Ishikawa (cell line): Measurements from ENCODE around the gene RAB44.

ENCODE experiments used
- CEBPB ChIP-seq: IDR thresholded peaks from 2 replicates; pipeline ENCODE4 v1.6.1; 2012
- CREB1 ChIP-seq: IDR thresholded peaks from 2 replicates; pipeline ENCODE4 v1.6.1; 2012; ENCODE audit warnings: low read depth
- EGR1 ChIP-seq: IDR thresholded peaks from 2 replicates; pipeline ENCODE4 v1.6.1; 2012
- EP300 ChIP-seq: IDR thresholded peaks from 2 replicates; pipeline ENCODE4 v1.6.1; 2012; ENCODE audit warnings: borderline replicate concordance
- FOXM1 ChIP-seq: IDR thresholded peaks from 2 replicates; pipeline ENCODE4 v1.6.1; 2012; ENCODE audit warnings: low read depth, borderline replicate concordance
- NFIC ChIP-seq: IDR thresholded peaks from 2 replicates; pipeline ENCODE4 v1.6.1; 2012
- RAD21 ChIP-seq: IDR thresholded peaks from 2 replicates; pipeline ENCODE4 v1.6.1; 2012; ENCODE audit warnings: low read depth
- TAF1 ChIP-seq: IDR thresholded peaks from 2 replicates; pipeline ENCODE4 v1.6.1; 2012; ENCODE audit warnings: low read depth, mild to moderate bottlenecking
- TCF12 ChIP-seq: IDR thresholded peaks from 2 replicates; pipeline ENCODE4 v1.6.1; 2012; ENCODE audit warnings: low read depth
- TEAD4 ChIP-seq: IDR thresholded peaks from 2 replicates; pipeline ENCODE4 v1.6.1; 2012
- YY1 ChIP-seq: IDR thresholded peaks from 2 replicates; pipeline ENCODE4 v1.6.1; 2012; ENCODE audit warnings: low read depth
- ZBTB7A ChIP-seq: IDR thresholded peaks from 2 replicates; pipeline ENCODE4 v1.6.1; 2012; ENCODE audit warnings: low read depth
- TF ChIP-seq, protein P1 (sequence below): IDR thresholded peaks from 2 replicates; pipeline ENCODE4 v1.6.1; 2012; ENCODE audit warnings: low read depth, mild to moderate bottlenecking
- TF ChIP-seq, protein P2 (sequence below): IDR thresholded peaks from 2 replicates; pipeline ENCODE4 v1.6.1; 2012
- TF ChIP-seq, protein P3 (sequence below): IDR thresholded peaks from 2 replicates; pipeline ENCODE4 v1.6.1; 2012

The RAB44 gene

DNA sequence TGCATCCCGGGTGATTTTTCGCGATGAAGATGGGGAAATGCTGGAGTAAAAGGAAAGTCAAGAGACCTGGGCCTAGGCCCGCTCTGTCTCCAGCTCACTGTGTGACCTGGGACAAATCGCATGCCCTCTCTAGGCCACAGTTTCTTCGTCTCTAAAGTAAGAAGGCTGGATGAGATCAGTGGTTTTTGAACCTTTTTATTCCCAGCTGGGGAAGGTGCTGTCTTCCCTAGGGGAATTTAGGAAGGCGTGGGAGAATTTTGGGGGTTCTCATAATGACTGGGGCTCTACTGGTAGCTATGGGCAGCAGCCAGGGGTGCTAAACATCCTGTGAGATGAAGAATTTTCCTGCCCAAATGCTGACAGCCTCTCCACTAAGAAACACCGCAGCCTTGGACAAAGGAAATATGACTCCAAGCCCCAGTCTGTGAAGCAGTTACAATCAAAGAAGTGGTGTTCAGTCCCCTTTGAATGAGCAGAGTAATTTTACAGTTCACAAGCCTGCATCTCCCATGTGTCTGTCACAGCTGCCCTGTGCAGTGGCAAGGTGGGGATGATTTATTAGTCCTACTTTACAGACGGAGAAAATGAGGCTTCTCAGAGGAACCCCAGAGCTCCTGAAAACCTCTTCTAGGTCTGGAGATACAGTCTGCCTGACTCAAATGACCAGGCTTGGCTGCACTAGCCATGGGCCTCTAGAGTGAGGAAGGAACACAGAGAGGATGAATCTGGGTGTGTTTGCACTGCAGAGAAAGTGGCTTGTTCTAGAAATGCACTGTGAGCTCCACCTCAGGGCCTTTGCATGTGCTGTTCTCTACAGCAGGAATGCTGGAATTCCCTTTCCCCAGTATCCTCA, 57.2 kb downstream of the RAB44 start:
- TF ChIP-seq, protein P1, sequence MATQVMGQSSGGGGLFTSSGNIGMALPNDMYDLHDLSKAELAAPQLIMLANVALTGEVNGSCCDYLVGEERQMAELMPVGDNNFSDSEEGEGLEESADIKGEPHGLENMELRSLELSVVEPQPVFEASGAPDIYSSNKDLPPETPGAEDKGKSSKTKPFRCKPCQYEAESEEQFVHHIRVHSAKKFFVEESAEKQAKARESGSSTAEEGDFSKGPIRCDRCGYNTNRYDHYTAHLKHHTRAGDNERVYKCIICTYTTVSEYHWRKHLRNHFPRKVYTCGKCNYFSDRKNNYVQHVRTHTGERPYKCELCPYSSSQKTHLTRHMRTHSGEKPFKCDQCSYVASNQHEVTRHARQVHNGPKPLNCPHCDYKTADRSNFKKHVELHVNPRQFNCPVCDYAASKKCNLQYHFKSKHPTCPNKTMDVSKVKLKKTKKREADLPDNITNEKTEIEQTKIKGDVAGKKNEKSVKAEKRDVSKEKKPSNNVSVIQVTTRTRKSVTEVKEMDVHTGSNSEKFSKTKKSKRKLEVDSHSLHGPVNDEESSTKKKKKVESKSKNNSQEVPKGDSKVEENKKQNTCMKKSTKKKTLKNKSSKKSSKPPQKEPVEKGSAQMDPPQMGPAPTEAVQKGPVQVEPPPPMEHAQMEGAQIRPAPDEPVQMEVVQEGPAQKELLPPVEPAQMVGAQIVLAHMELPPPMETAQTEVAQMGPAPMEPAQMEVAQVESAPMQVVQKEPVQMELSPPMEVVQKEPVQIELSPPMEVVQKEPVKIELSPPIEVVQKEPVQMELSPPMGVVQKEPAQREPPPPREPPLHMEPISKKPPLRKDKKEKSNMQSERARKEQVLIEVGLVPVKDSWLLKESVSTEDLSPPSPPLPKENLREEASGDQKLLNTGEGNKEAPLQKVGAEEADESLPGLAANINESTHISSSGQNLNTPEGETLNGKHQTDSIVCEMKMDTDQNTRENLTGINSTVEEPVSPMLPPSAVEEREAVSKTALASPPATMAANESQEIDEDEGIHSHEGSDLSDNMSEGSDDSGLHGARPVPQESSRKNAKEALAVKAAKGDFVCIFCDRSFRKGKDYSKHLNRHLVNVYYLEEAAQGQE, result no peak
- TF ChIP-seq NFIC (no peak), ZBTB7A (no peak), TAF1 (no peak), EGR1 (no peak), CEBPB (no peak), YY1 (no peak), EP300 (no peak), CREB1 (no peak), FOXM1 (no peak), TEAD4 (no peak), TCF12 (no peak), RAD21 (no peak)
- TF ChIP-seq, protein P2, sequence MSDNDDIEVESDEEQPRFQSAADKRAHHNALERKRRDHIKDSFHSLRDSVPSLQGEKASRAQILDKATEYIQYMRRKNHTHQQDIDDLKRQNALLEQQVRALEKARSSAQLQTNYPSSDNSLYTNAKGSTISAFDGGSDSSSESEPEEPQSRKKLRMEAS, result no peak
- TF ChIP-seq, protein P3, sequence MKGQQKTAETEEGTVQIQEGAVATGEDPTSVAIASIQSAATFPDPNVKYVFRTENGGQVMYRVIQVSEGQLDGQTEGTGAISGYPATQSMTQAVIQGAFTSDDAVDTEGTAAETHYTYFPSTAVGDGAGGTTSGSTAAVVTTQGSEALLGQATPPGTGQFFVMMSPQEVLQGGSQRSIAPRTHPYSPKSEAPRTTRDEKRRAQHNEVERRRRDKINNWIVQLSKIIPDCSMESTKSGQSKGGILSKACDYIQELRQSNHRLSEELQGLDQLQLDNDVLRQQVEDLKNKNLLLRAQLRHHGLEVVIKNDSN, result no peak

DNA sequence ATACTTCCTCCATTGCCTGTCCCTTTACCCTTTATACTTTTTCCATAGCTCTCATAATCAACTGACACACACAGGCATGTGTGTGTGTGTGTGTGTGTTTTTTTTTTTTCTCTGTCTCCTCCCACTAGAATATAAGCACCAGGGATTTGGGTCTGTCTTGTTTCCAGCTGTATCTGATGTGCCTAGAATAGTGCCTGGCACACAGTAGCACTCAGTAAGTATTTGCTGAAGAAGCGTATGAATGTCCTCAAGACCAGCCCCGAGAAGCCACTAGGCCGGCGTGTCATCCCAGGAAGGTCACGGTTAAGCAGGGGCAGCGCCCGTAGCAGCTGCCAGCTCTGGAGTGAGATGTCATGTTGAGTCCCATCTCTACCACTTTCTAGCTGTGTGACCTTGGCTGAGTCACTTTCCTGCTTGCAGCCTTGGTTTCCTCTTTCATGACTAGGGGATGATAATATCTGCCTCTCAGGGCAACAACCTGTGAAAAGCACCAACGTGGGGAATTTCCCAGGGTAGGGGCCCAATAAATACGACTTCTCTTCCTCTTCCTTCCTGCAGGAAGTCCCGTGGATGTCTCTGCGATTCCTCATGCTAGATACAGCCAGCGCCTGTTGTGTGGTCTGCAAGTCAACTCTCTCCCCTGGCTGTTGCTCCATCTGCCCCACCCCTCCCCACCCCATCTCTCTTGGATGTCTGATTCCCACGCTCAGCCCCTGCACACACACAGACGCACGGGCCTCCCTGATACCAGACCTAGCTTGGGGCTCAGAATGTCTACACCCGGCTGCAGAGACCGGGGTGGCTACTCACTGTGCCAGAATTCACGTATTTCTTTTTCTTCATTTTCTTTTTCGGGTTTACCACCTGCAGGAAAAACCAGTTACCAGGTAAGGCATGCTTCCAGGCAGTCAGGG, 58.1 kb downstream of the RAB44 start:
- TF ChIP-seq YY1, result no peak
- TF ChIP-seq, protein P2, result no peak
- TF ChIP-seq, protein P3, result no peak
- no peak for TF ChIP-seq CREB1
- TF ChIP-seq, protein P1, result no peak
- no peak for TF ChIP-seq TAF1
- TF ChIP-seq FOXM1, result no peak
- no peak for TF ChIP-seq NFIC
- no peak for TF ChIP-seq TEAD4
- no peak for TF ChIP-seq EP300

DNA sequence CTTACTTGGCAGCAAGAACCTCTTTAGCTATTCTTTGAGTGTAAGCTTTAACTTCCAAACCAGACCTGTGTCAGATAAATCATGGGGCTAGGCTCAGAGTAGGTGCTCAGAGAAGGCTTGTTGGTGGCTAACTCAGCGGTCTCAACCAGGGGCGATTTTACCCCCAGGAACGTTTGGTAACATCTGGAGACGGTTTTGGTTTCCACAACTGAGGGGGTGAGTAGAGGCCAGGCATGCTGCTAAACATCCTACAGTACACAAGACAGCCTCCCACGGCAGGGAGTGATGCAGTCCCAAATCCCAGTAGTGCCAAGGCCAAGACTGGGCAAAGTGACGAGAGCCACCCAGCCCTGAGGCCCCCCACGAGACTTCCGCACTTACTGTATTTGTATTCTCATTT, 59.2 kb downstream of the RAB44 start:
- TF ChIP-seq CREB1, result no peak
- no peak for TF ChIP-seq ZBTB7A
- no peak for TF ChIP-seq TCF12
- no peak for TF ChIP-seq RAD21
- TF ChIP-seq, protein P3, result no peak
- TF ChIP-seq TEAD4, result no peak
- no peak for TF ChIP-seq TAF1
- no peak for TF ChIP-seq FOXM1
- TF ChIP-seq, protein P2, result no peak

DNA sequence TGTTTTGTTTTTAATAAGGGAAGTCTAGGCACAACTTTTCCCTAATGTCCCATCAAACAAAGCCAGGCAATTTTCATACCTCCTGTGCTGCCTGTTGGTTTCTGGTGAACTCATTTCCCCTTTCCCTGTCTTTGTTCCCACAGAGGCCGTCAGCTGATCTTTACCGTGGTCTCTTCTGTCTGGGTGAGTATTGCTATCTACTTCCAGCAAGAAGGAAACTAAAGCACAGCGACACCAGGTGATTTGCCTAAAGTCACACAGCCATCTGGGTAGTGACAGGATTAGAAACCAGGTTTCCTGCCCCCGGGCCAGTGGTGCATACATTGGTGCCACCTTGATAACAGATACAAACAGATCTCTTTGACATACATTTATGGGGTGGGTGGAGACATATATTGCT, 59.6 kb downstream of the RAB44 start:
- TF ChIP-seq ZBTB7A (no peak), EGR1 (no peak), FOXM1 (no peak), TAF1 (no peak), CEBPB (no peak), EP300 (no peak), CREB1 (no peak), YY1 (no peak), TCF12 (no peak), NFIC (no peak), TEAD4 (no peak), RAD21 (no peak)
- TF ChIP-seq, protein P2, result no peak
- TF ChIP-seq, protein P1, result no peak
- TF ChIP-seq, protein P3, result no peak
